ENCODE results near the gene AMHR2. TPM values are rescaled to one million over a fixed set of nuclear protein-coding genes. Genes with fewer than 3 reads are reported as not detected.

AMHR2 gene
- total RNA-seq, 1 experiment from 2014 or later: 0.29 TPM

DNA sequence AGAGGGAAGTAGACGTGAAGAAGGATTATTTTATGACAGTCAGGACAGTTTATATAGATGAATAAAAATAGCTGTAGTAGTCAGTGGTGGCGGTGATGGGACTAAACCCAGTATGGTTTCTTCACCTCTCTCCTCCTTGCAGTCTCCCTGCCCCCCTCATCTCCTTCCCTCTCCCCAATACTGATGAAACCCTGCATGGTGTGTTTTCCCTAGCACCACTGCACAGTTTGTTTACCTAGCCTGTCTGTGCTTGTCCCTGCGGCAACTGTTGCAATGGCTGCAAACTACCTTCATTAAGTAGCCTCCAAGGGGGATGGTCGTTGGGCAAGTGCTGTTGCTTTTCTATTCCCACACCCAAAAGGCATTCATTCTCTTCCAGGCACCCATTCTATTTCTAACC is 43.0 kb downstream of the AMHR2 start:
- TF ChIP-seq EZH2phosphoT487 (IDR thresholded peaks at IDR 0.05; ENCODE audit: borderline replicate concordance, low read length) (no peak), EZH2 (IDR thresholded peaks at IDR 0.05; ENCODE audit: low read length, unreplicated experiment) (no peak)
- TF ChIP-seq, protein P1, sequence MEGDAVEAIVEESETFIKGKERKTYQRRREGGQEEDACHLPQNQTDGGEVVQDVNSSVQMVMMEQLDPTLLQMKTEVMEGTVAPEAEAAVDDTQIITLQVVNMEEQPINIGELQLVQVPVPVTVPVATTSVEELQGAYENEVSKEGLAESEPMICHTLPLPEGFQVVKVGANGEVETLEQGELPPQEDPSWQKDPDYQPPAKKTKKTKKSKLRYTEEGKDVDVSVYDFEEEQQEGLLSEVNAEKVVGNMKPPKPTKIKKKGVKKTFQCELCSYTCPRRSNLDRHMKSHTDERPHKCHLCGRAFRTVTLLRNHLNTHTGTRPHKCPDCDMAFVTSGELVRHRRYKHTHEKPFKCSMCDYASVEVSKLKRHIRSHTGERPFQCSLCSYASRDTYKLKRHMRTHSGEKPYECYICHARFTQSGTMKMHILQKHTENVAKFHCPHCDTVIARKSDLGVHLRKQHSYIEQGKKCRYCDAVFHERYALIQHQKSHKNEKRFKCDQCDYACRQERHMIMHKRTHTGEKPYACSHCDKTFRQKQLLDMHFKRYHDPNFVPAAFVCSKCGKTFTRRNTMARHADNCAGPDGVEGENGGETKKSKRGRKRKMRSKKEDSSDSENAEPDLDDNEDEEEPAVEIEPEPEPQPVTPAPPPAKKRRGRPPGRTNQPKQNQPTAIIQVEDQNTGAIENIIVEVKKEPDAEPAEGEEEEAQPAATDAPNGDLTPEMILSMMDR (conservative IDR thresholded peaks at IDR 0.05; ENCODE audit: low read depth, low read length): no peak
- no TSS peak for BruUV-seq (replicated peaks)
- POLR2A ChIA-PET (ENCODE audit: unreplicated experiment): no interaction called here
- H3F3A ChIP-seq (ENCODE audit: low read length, unreplicated experiment): peaks cover 4% of the 10 kb centered on the region
- no peaks in the 10 kb centered on the region for H3K9me3 ChIP-seq (ENCODE audit: low read length)
- no peak overlapping the region for H3K4me3 ChIP-seq (ENCODE audit: low read length)
- no peaks in the 10 kb centered on the region for H3K4me1 ChIP-seq (ENCODE audit: insufficient read depth, low read length)
- H2AFZ ChIP-seq (ENCODE audit: low read length): no peak overlapping the region
- no peak overlapping the region for H3K4me2 ChIP-seq (ENCODE audit: low read length)
- intact Hi-C loops (cut with micrococcal nuclease): no loop called here
- ATAC-seq: no peak
- CTCF ChIA-PET: no interaction called here
- no peak for DNase-seq
- no peak overlapping the region for H3K9ac ChIP-seq (ENCODE audit: low read length)
- H4K20me1 ChIP-seq (ENCODE audit: low read length): peaks cover 71% of the 10 kb centered on the region
- no peak overlapping the region for H3K27ac ChIP-seq (ENCODE audit: low read length)
- no peaks in the 10 kb centered on the region for H3K9me2 ChIP-seq (replicated peaks; ENCODE audit: low read length)
- peaks cover 93% of the 10 kb centered on the region for H3K36me3 ChIP-seq (ENCODE audit: low read depth, low read length)
- peaks cover 73% of the 10 kb centered on the region for H3K79me2 ChIP-seq (ENCODE audit: low read length)
- no peaks in the 10 kb centered on the region for H3K27me3 ChIP-seq (ENCODE audit: low read length)

DNA sequence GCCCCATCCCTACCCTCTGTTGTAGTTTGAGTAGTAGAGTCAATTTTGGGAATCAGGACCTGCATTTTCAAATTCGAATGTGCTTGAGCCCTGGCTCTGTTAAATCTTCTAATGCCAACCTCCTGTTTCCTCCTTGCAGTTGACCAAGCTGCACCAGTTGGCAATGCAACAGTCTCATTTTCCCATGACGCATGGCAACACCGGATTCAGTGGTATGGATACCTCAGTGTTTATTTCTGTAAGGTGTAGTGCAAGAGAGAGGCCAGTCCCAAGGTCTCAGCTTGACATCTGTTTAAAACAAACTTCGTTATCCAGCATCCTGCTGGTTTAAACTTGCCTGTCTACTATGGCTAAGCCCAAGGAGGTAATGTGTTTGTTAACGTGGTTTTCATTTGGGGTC is 43.4 kb downstream of the AMHR2 start:
- no peak overlapping the region for H3K27ac ChIP-seq (ENCODE audit: low read length)
- TF ChIP-seq EZH2phosphoT487 (IDR thresholded peaks at IDR 0.05; ENCODE audit: borderline replicate concordance, low read length) (no peak), EZH2 (IDR thresholded peaks at IDR 0.05; ENCODE audit: low read length, unreplicated experiment) (no peak)
- TF ChIP-seq, protein P1 (conservative IDR thresholded peaks at IDR 0.05; ENCODE audit: low read depth, low read length): no peak
- H3K9ac ChIP-seq (ENCODE audit: low read length): no peak overlapping the region
- H3K4me2 ChIP-seq (ENCODE audit: low read length): no peak overlapping the region
- peaks cover 4% of the 10 kb centered on the region for H3F3A ChIP-seq (ENCODE audit: low read length, unreplicated experiment)
- H3K4me3 ChIP-seq (ENCODE audit: low read length): no peak overlapping the region
- peaks cover 67% of the 10 kb centered on the region for H4K20me1 ChIP-seq (ENCODE audit: low read length)
- no peak for ATAC-seq
- H3K4me1 ChIP-seq (ENCODE audit: insufficient read depth, low read length): no peaks in the 10 kb centered on the region
- POLR2A ChIA-PET (ENCODE audit: unreplicated experiment): no interaction called here
- peaks cover 93% of the 10 kb centered on the region for H3K36me3 ChIP-seq (ENCODE audit: low read depth, low read length)
- no peaks in the 10 kb centered on the region for H3K9me2 ChIP-seq (replicated peaks; ENCODE audit: low read length)
- intact Hi-C loops (cut with micrococcal nuclease): no loop called here
- no peaks in the 10 kb centered on the region for H3K9me3 ChIP-seq (ENCODE audit: low read length)
- no TSS peak for BruUV-seq (replicated peaks)
- CTCF ChIA-PET: no interaction called here
- peaks cover 71% of the 10 kb centered on the region for H3K79me2 ChIP-seq (ENCODE audit: low read length)
- no peaks in the 10 kb centered on the region for H3K27me3 ChIP-seq (ENCODE audit: low read length)
- DNase-seq: no peak
- no peak overlapping the region for H2AFZ ChIP-seq (ENCODE audit: low read length)

DNA sequence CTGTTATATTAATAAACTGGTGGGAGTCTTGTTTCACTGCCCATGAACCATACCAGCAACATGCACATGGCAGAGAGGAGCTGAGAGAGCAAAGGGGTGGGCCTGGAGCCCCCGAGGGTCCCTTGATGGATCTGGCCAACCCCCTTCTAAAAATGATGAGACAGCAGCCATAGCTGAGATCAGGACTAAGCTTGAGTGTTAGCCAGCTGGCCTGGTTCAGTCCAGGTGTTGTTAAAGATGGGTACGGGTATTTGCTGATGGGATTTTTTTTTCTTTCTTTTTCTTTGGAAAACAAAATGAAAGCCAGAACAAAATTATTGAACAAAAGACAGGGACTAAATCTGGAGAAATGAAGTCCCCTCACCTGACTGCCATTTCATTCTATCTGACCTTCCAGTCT is 44.2 kb downstream of the AMHR2 start:
- ATAC-seq: no peak
- no peak for DNase-seq
- TF ChIP-seq EZH2 (IDR thresholded peaks at IDR 0.05; ENCODE audit: low read length, unreplicated experiment) (no peak), EZH2phosphoT487 (IDR thresholded peaks at IDR 0.05; ENCODE audit: borderline replicate concordance, low read length) (no peak)
- TF ChIP-seq, protein P1 (conservative IDR thresholded peaks at IDR 0.05; ENCODE audit: low read depth, low read length): no peak
- Histone ChIP-seq H3K9me3 (ENCODE audit: low read length) (no peaks in the 10 kb centered on the region), H3K27me3 (ENCODE audit: low read length) (no peaks in the 10 kb centered on the region), H3K27ac (ENCODE audit: low read length) (no peak overlapping the region), H2AFZ (ENCODE audit: low read length) (no peak overlapping the region), H3K9ac (ENCODE audit: low read length) (no peak overlapping the region), H3K4me3 (ENCODE audit: low read length) (no peak overlapping the region), H4K20me1 (ENCODE audit: low read length) (peaks cover 65% of the 10 kb centered on the region), H3K79me2 (ENCODE audit: low read length) (peaks cover 68% of the 10 kb centered on the region), H3F3A (ENCODE audit: low read length, unreplicated experiment) (peaks cover 4% of the 10 kb centered on the region), H3K4me1 (ENCODE audit: insufficient read depth, low read length) (no peaks in the 10 kb centered on the region), H3K4me2 (ENCODE audit: low read length) (no peak overlapping the region), H3K36me3 (ENCODE audit: low read depth, low read length) (peaks cover 93% of the 10 kb centered on the region), H3K9me2 (replicated peaks; ENCODE audit: low read length) (no peaks in the 10 kb centered on the region)
- intact Hi-C loops (cut with micrococcal nuclease): no loop called here
- CTCF ChIA-PET: no interaction called here
- BruUV-seq (replicated peaks): TSS peak; percentile 21
- POLR2A ChIA-PET (ENCODE audit: unreplicated experiment): no interaction called here

Data from PC-3 (cell line).